ENCODE results near the gene MTMR6.
A peak's percentile ranks its signal among the peaks of the same experiment; 100 is the strongest.

Gene MTMR6

DNA sequence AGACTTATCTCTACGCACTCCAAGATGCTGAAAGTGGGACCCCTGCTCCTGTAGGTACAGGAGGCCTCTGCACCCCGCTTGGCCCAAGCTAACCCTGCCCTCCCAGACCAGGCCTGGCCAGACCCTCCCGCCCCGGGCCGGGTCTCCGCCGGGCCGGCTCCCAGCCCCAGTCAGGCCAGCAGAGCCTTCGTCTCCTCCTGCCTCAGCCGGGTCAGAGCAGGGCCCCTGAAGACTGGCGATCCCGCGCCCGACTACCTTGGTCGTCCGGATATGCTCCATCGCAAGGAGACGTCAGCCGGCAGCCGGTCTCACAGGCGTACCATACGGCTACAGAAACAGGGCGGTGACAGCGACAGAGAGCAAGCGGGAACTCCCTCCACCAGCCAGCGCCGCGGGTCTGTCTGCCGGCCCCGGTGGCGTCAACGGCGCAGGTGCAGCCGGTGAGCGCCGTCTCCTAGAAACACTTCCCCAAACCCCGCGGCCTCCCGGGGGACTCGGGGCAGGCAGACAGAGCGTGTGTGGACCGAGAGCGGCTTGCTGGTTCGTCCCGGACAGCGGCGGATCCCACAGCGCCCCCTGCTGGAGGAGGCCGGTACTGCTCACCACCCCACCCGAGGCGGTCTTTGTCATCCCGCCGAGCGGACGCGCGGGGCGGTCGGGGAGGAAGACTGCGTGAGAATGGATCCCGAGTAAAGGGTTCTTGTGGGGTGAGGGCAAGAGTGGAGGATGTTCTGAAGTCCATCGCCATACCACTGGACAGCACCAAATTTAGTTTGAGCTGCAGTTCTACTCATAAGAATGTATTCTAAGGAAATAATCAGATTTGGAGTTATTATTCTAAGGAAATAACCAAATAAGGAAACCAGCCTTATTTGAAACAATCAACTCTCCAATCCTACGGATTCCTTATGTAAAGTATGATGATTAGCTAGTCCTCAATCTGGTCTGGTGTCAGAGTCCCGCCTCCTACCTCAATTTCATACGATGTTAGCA is at the start of gene MTMR6:
Gene MTMR6, minus strand, starts transcription at position 520 of the 993 bp plus-strand sequence. Its CDS starts 241 bp downstream, at position 279.
- peak within 1 kb of the TSS; percentile 71 for H3K27ac ChIP-seq (ENCODE audit: poor library complexity, severe bottlenecking)

DNA sequence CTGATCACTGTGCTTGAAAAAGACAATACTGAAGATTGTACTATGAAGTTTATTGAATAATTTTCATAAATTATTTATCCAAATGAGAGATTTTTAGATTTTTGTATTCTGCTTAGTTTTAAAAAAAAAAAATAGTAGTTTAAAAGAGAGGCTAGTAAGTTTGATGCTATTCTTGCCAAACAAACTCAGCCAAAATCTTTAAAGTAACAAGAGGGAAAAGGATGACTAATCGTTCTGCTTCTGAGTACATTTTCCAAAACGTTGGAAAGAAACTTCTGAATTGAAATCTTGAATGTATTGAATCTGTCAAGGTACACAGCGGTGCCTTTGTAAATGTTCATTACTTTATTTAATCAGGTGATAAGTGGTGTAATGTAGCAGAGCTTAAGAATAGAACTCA is 48.6 kb upstream of the MTMR6 start:
- Histone ChIP-seq H3K27me3 (ENCODE audit: insufficient read depth, poor library complexity, severe bottlenecking) (no peaks in the 10 kb centered on the region), H3K4me3 (ENCODE audit: severe bottlenecking) (no peak overlapping the region), H3K4me1 (ENCODE audit: insufficient read depth, poor library complexity, severe bottlenecking) (peaks cover 3% of the 10 kb centered on the region), H3K9me3 (ENCODE audit: severe bottlenecking) (no peaks in the 10 kb centered on the region), H3K27ac (ENCODE audit: poor library complexity, severe bottlenecking) (no peak overlapping the region), H3K36me3 (ENCODE audit: low read depth) (peaks cover 99% of the 10 kb centered on the region)
- TF ChIP-seq, protein P1, sequence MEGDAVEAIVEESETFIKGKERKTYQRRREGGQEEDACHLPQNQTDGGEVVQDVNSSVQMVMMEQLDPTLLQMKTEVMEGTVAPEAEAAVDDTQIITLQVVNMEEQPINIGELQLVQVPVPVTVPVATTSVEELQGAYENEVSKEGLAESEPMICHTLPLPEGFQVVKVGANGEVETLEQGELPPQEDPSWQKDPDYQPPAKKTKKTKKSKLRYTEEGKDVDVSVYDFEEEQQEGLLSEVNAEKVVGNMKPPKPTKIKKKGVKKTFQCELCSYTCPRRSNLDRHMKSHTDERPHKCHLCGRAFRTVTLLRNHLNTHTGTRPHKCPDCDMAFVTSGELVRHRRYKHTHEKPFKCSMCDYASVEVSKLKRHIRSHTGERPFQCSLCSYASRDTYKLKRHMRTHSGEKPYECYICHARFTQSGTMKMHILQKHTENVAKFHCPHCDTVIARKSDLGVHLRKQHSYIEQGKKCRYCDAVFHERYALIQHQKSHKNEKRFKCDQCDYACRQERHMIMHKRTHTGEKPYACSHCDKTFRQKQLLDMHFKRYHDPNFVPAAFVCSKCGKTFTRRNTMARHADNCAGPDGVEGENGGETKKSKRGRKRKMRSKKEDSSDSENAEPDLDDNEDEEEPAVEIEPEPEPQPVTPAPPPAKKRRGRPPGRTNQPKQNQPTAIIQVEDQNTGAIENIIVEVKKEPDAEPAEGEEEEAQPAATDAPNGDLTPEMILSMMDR (IDR thresholded peaks at IDR 0.05; ENCODE audit: poor library complexity, severe bottlenecking), result no peak
- ATAC-seq (ENCODE audit: low read depth) (no peak), DNase-seq (ENCODE audit: low spot score) (no peak)

More for the DNA sequence above, at the start of gene MTMR6:
- TF ChIP-seq, protein P1 (IDR thresholded peaks at IDR 0.05; ENCODE audit: poor library complexity, severe bottlenecking), result peak; percentile 94
- peak; percentile 85 for DNase-seq (ENCODE audit: low spot score)
- Histone ChIP-seq H3K4me1 (ENCODE audit: insufficient read depth, poor library complexity, severe bottlenecking) (peaks cover 11% of the 10 kb centered on the region), H3K36me3 (ENCODE audit: low read depth) (peaks cover 24% of the 10 kb centered on the region), H3K27me3 (ENCODE audit: insufficient read depth, poor library complexity, severe bottlenecking) (no peaks in the 10 kb centered on the region), H3K9me3 (ENCODE audit: severe bottlenecking) (no peaks in the 10 kb centered on the region), H3K4me3 (ENCODE audit: severe bottlenecking) (peak within 1 kb of the TSS; percentile 63)
- ATAC-seq (ENCODE audit: low read depth), result peak; percentile 90

DNA sequence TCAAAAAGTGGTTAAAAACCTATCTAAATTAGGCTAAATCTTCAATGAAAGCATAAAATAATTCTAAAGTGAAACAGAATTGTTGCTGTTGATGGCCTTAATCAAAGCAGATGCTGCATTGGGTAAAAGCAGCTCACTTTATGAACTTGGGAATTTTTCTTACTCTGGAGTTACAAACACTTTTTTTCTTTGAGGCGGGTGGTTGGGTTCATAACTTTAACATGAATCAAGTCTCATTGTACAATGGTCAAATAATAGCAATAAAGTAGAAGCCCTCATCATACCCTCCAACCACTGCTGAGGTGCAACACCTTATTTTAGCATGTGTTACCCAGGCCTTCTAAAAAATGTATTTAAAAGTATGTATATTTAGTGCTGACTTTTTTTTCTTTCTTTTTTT is 43.3 kb upstream of the MTMR6 start:
- no peaks in the 10 kb centered on the region for H3K27me3 ChIP-seq (ENCODE audit: insufficient read depth, poor library complexity, severe bottlenecking)
- H3K27ac ChIP-seq (ENCODE audit: poor library complexity, severe bottlenecking), result no peak overlapping the region
- no peak; the same call in 2 of the 3 replicates for ATAC-seq (ENCODE audit: low read depth)
- no peak overlapping the region for H3K4me3 ChIP-seq (ENCODE audit: severe bottlenecking)
- TF ChIP-seq, protein P1 (IDR thresholded peaks at IDR 0.05; ENCODE audit: poor library complexity, severe bottlenecking), result no peak
- H3K9me3 ChIP-seq (ENCODE audit: severe bottlenecking), result no peaks in the 10 kb centered on the region
- H3K4me1 ChIP-seq (ENCODE audit: insufficient read depth, poor library complexity, severe bottlenecking), result peaks cover 6% of the 10 kb centered on the region
- no peak for DNase-seq (ENCODE audit: low spot score)
- peaks cover 100% of the 10 kb centered on the region for H3K36me3 ChIP-seq (ENCODE audit: low read depth)

DNA sequence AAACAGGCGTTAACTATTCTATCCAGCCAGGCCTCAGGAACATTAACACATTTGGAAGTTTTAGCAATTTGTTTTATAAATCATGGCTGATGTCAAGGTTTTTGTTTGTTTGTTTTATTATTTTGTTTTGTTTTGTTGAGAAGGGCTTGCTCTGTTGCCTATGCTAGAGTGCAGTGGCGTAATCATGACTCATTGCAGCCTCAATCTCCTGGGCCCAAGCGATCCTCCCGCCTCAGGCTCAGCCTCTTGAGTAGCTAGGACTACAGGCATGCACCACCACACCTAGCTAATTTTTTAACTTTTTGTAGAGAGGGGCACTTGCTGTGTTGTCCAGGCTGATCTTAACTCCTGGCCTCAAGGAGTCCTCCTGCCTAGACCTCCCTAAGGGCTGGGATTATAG is 42.4 kb upstream of the MTMR6 start:
- Histone ChIP-seq H3K27me3 (ENCODE audit: insufficient read depth, poor library complexity, severe bottlenecking) (no peaks in the 10 kb centered on the region), H3K36me3 (ENCODE audit: low read depth) (peaks cover 100% of the 10 kb centered on the region), H3K4me1 (ENCODE audit: insufficient read depth, poor library complexity, severe bottlenecking) (peaks cover 6% of the 10 kb centered on the region), H3K4me3 (ENCODE audit: severe bottlenecking) (no peak overlapping the region), H3K27ac (ENCODE audit: poor library complexity, severe bottlenecking) (no peak overlapping the region), H3K9me3 (ENCODE audit: severe bottlenecking) (no peaks in the 10 kb centered on the region)
- TF ChIP-seq, protein P1 (IDR thresholded peaks at IDR 0.05; ENCODE audit: poor library complexity, severe bottlenecking), result no peak
- ATAC-seq (ENCODE audit: low read depth), result no peak; the same call in 2 of the 3 replicates
- no peak for DNase-seq (ENCODE audit: low spot score)
